NB4 (cell line): ENCODE results near the gene CTBP2.

ENCODE experiments used
- DNase-seq: peaks from one replicate; pipeline ENCODE4 v3.0.0; 2010; ENCODE audit warnings: low read depth
- H3K4me3 ChIP-seq: one replicate; pipeline ENCODE4 v1.5.1; 2011; ENCODE audit warnings: mild to moderate bottlenecking, low read depth, low read length, moderate library complexity
- MYC ChIP-seq: IDR thresholded peaks from 2 replicates; pipeline ENCODE4 v1.6.1; 2011; ENCODE audit warnings: low read depth, low read length
- POLR2A ChIP-seq: IDR thresholded peaks from 2 replicates; pipeline ENCODE4 v1.6.1; 2011; ENCODE audit warnings: mild to moderate bottlenecking; ENCODE audit not compliant: insufficient read length; ENCODE audit errors: extremely low read depth
- TF ChIP-seq, protein P1 (sequence below): IDR thresholded peaks from 2 replicates; pipeline ENCODE4 v1.6.1; 2011; ENCODE audit warnings: low read depth, low read length
- TF ChIP-seq, protein P2 (sequence below): IDR thresholded peaks from one replicate; pipeline ENCODE4 v1.5.1; 2012; ENCODE audit warnings: low read depth, low read length

Gene CTBP2

DNA sequence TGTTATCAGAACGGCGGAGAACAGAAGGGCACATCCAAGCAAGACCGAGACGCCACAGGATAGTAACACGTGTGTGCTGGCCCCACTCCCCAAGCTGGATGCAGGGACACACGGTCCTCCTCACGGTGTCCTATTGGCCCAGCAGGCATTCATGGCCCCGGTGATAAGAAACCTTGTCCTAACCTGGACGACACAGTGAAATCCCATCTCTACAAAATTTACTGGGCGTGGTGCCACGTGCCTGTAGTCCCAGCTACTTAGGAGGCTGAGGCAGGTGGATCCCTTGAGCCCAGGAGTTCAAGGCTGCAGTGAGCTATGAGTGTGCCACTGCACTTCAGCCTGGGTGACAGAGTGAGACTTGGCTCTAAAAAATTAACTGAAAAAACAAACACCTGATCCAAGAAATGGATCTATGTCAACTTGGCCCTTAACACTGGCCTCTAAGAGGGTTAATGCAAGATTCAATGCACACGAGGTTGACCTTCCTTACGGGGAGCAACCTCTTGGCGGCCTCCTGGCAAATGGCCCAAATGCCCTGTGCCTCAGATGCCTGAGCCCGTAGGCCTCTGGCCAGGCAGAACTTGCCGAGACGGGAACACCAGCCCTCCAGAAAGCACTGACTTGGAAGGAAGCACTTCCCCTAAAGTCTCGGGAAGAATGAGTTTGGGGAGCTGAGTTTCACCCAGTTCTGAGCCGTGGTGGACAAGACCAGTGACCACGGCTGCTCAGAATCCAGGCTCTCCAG lies 146.1 kb downstream of the CTBP2 start:
- no peak overlapping the region for H3K4me3 ChIP-seq
- DNase-seq: no peak
- TF ChIP-seq, protein P1, sequence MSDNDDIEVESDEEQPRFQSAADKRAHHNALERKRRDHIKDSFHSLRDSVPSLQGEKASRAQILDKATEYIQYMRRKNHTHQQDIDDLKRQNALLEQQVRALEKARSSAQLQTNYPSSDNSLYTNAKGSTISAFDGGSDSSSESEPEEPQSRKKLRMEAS: no peak
- TF ChIP-seq POLR2A (no peak), MYC (no peak)
- TF ChIP-seq, protein P2, sequence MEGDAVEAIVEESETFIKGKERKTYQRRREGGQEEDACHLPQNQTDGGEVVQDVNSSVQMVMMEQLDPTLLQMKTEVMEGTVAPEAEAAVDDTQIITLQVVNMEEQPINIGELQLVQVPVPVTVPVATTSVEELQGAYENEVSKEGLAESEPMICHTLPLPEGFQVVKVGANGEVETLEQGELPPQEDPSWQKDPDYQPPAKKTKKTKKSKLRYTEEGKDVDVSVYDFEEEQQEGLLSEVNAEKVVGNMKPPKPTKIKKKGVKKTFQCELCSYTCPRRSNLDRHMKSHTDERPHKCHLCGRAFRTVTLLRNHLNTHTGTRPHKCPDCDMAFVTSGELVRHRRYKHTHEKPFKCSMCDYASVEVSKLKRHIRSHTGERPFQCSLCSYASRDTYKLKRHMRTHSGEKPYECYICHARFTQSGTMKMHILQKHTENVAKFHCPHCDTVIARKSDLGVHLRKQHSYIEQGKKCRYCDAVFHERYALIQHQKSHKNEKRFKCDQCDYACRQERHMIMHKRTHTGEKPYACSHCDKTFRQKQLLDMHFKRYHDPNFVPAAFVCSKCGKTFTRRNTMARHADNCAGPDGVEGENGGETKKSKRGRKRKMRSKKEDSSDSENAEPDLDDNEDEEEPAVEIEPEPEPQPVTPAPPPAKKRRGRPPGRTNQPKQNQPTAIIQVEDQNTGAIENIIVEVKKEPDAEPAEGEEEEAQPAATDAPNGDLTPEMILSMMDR: no peak

DNA sequence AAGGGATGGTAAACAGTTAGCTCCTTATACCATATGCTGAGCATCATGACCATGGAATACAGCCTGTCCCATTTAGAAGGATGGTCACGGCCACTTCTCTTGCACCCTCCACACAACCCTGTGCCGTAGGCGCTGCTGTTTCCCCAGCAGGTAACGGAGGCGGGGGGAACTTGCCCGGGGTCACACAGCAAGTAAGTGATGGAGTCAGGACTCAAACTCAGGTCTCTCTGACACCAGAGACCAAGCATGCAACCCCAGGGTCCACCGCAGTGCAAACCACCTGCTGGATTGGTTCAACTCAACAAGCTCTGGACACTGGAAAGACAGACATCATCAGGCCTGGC lies 146.9 kb downstream of the CTBP2 start:
- no peak overlapping the region for H3K4me3 ChIP-seq
- no peak for DNase-seq
- TF ChIP-seq POLR2A (no peak), MYC (no peak)
- TF ChIP-seq, protein P1: no peak
- TF ChIP-seq, protein P2: no peak

DNA sequence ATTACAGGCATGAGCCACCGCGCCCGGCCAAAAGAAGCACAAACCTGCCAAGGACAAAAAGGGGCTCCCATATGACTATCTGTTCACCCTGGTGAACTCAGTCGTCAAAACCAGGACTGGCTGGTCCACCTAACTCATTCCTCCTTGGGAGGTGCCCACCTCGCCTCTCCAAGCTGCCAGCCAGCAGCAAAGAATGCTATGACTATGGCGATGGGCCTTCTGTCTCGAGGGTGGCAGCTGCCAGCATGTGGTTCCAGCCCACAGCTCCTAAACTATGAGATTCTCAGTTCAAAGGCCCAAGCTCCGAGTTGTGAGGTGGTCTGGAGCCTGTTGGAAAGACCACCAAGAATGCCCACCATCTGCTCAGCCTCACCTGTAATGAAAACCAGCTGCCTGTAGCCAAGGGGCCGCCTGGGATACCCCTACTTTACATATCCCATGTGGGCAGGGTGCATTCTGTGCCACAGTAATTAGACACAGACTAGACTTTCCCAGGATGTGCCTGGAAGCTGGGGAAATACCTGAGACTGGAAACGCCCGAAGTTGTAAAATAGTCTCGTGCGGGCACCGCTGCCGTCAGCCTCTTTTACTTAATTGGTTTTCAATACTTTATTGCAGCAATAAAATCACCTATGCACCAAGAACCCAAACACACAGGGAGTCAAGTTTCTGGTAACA lies 147.4 kb downstream of the CTBP2 start:
- TF ChIP-seq, protein P2: no peak
- TF ChIP-seq, protein P1: no peak
- no peak for TF ChIP-seq POLR2A
- no peak for TF ChIP-seq MYC
- no peak for DNase-seq

DNA sequence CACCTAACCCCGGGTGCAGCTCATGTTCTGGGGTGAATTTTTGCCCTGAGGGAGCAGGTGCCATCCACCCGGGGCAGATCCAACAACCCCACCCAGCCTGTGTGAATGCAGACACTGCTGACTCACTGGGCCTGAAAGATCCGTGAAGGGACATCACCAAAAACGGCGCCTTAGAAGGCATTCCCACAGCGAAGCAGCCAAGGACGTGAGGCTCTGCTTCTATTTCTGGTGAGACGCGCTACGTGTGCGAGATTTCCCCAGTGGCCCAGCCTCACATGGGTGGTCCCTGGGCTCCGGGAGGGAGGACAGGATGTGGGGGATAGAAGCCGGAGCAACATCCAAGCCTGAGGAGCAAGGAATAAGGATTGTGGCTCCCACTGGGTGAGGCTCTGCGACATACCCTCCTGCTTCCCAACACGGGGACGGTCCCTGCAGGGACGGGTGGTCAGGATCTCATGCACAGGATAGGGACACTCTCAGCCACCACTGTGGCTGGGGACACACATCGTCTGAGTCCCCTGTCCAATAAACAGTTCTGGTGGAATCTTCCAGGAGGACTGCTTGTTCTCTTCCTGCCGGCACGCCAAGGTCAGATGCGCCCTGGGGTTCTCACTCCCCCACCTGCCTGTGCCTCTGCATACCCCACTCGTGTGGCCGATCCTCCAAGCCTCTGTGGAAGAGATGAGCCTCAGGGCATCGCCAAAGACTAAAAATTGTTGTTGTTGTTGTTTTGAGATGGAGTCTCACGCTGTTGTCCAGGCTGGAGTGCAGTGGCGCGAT lies 148.2 kb downstream of the CTBP2 start:
- no peak for DNase-seq
- TF ChIP-seq, protein P2: no peak
- TF ChIP-seq MYC: no peak
- TF ChIP-seq POLR2A: no peak
- TF ChIP-seq, protein P1: no peak
- no peak overlapping the region for H3K4me3 ChIP-seq

More for the DNA sequence above, 147.4 kb downstream of the CTBP2 start:
- no peak overlapping the region for H3K4me3 ChIP-seq

DNA sequence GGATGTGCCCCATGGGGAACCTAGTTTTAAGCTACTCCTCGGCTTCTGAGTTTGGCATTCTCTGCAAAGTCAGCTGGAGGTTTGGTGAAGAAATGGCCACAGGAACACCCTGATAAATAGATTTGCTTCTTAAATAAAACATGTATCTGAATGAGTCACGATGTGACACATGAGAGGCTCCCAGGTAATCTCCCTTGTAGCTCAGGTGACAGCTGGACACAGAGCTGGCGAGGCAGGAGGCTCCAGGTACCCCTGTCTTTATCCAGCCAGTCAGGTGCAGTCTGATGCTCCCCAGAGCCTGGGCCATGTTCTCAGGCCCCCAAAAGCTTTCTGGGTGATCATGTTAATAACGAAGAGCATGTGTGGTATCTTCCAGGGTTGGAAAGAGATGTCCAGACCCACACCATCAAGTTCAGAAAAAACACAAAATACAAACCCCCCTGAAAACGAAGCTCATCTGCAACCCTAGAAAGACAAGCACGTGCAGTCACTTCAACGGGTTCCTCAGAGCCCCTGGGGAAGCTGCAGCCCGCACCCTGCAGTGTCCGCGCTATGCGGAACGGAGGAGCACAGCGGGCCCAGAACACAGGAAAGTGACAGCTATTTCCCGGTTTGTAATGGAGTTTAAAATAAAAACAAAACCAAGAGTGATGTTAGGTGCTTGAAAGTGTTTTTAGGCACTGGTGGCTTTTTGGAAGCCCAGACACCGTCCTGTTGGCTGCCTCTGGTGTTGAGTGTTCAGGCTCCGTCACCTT lies 149.0 kb downstream of the CTBP2 start:
- TF ChIP-seq, protein P1: no peak
- TF ChIP-seq POLR2A: no peak
- no peak for TF ChIP-seq MYC
- TF ChIP-seq, protein P2: no peak
- H3K4me3 ChIP-seq: no peak overlapping the region
- no peak for DNase-seq
